ENCODE data around the gene CD55.

CD55 gene

DNA sequence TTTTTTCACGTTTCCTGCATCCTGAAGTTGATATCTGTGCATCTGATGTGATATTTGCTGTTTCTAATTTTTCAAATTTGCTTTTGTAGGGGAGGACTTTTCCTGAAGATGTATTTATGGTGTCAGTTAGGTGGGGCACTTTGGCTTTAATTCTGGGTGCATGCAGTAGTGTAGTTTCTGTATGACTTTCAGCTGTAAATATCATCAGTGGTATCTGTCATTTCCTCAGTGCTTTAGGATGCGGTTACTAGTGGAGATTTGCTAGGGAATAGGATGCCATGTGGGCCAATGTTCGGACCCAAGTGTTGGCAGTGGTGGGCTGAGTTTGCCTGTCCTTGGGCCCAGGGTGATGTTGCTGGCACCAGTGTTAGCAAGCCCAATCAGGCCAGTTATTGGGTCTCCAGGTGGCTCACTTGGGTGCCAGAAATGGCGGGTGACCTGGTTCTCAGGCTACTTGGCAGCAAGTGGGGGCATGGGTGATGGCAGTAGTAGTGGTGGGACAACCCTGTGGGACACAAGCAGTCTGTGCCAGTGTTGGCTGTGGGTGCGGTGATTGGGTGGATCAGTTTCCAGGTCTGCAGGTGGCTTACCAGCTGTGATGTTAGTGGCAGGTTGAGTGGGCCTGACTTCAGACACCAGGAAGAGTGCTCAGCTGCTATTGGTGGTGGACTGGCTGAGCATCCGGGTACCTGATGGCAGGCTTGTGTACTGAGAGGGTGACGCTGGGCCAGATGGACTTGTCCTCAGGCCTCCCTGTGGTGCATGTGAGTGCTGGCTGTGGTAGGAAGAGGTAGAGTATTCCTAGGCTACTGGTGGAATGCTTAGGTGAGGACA is 24.4 kb downstream of the CD55 start:
- Histone ChIP-seq H3K9me3 (ENCODE audit: control insufficient read depth, insufficient read depth, low read length) (no peaks in the 10 kb centered on the region), H3K4me3 (ENCODE audit: low read depth, low read length) (no peak overlapping the region), H3K36me3 (ENCODE audit: control insufficient read depth, insufficient read depth, low read length) (peaks cover 22% of the 10 kb centered on the region), H3K4me1 (ENCODE audit: control insufficient read depth, insufficient read depth, low read length) (peaks cover 7% of the 10 kb centered on the region), H3K27me3 (ENCODE audit: control insufficient read depth, insufficient read depth, low read length) (no peaks in the 10 kb centered on the region), H3K9ac (ENCODE audit: low read depth, low read length) (no peak overlapping the region), H3K27ac (ENCODE audit: low read depth, low read length) (no peak overlapping the region)

DNA sequence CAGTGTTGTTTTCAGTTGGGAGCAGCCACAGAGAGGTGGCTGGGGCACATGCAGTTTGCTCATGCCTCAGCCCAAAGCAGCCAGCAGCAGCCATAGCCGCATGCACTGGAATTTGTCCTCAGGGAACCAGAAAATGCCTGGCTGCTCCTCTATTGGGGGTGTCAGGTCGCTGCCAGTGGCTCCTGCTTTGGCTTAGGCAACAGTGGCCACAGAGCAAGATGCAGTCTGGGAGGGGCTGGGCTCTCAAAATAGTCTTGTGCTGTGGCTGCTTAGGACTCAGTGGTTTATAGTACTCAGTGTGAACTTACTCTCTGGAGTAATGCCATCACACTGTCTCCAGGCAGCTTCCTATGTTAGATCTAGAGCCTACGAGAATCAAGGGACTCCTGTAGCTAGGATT is 25.0 kb downstream of the CD55 start:
- Histone ChIP-seq H3K9ac (ENCODE audit: low read depth, low read length) (no peak overlapping the region), H3K36me3 (ENCODE audit: control insufficient read depth, insufficient read depth, low read length) (peaks cover 17% of the 10 kb centered on the region), H3K9me3 (ENCODE audit: control insufficient read depth, insufficient read depth, low read length) (no peaks in the 10 kb centered on the region), H3K4me3 (ENCODE audit: low read depth, low read length) (no peak overlapping the region), H3K27me3 (ENCODE audit: control insufficient read depth, insufficient read depth, low read length) (no peaks in the 10 kb centered on the region), H3K4me1 (ENCODE audit: control insufficient read depth, insufficient read depth, low read length) (peaks cover 13% of the 10 kb centered on the region), H3K27ac (ENCODE audit: low read depth, low read length) (no peak overlapping the region)

DNA sequence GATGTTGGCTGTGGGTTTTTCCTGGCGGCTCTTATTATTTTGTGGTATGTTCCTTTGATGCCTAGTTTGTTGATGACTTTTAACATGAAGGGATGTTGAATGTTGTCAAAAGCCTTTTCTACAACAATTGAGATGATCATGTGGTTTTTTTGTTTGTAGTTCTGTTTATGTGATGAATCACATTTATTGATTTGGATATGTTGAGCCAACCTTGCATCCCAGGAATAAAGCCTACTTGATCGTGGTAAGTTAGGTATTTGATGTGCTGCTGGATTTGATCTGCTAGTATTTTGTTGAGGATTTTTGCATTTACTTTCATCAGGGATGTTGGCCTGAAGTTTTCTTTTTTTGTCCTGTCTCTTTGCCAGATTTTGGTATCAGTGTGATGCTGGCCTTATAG is 28.5 kb downstream of the CD55 start:
- peaks cover 16% of the 10 kb centered on the region for H3K36me3 ChIP-seq (ENCODE audit: control insufficient read depth, insufficient read depth, low read length)
- no peaks in the 10 kb centered on the region for H3K27me3 ChIP-seq (ENCODE audit: control insufficient read depth, insufficient read depth, low read length)
- H3K9ac ChIP-seq (ENCODE audit: low read depth, low read length) = no peak overlapping the region
- no peaks in the 10 kb centered on the region for H3K9me3 ChIP-seq (ENCODE audit: control insufficient read depth, insufficient read depth, low read length)
- H3K4me1 ChIP-seq (ENCODE audit: control insufficient read depth, insufficient read depth, low read length) = peaks cover 19% of the 10 kb centered on the region
- no peak overlapping the region for H3K4me3 ChIP-seq (ENCODE audit: low read depth, low read length)
- H3K27ac ChIP-seq (ENCODE audit: low read depth, low read length) = no peak overlapping the region

DNA sequence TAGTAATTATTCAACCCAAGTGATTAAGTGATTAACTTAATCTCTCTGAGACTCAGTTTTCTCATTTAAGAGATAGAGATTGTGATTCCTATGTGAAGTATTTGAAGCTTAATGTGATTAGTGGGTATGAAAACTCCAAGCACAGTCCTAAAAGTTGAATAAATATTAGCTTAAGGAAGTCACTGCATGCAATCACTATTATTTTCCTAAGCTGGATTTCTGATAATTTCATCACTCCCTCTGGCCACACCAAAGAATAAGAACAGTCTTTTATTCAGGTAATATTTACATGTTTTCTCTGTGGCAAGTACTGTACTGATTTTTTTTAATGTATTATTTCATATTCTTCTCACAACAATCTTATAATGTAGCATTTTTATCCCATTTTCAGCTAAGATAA is 31.1 kb downstream of the CD55 start:
- H3K4me3 ChIP-seq (ENCODE audit: low read depth, low read length) = no peak overlapping the region
- no peak overlapping the region for H3K9ac ChIP-seq (ENCODE audit: low read depth, low read length)
- H3K9me3 ChIP-seq (ENCODE audit: control insufficient read depth, insufficient read depth, low read length) = no peaks in the 10 kb centered on the region
- peaks cover 26% of the 10 kb centered on the region for H3K4me1 ChIP-seq (ENCODE audit: control insufficient read depth, insufficient read depth, low read length)
- H3K27me3 ChIP-seq (ENCODE audit: control insufficient read depth, insufficient read depth, low read length) = no peaks in the 10 kb centered on the region
- peaks cover 7% of the 10 kb centered on the region for H3K36me3 ChIP-seq (ENCODE audit: control insufficient read depth, insufficient read depth, low read length)
- no peak overlapping the region for H3K27ac ChIP-seq (ENCODE audit: low read depth, low read length)

DNA sequence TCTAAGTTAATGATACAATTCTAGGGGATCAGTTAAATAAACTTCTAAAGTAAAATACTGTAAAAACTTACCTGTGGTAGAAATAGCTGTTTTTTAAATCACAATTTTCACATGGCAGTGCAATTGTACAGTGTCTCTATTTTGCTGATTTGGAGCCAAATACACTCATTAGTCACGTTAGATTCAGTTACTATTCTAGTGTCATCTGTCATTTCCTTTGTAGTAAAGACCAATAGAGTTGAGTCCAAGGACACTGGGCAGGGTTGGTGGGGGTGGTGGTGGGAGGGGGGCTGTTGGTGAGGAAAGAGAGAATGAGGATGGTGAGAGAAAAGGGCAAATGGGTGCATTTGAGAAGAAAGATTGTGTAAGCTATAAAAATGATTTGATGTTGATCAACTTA is 33.6 kb downstream of the CD55 start:
- H3K9me3 ChIP-seq (ENCODE audit: control insufficient read depth, insufficient read depth, low read length) = no peaks in the 10 kb centered on the region
- H3K9ac ChIP-seq (ENCODE audit: low read depth, low read length) = no peak overlapping the region
- no peak overlapping the region for H3K4me3 ChIP-seq (ENCODE audit: low read depth, low read length)
- peaks cover 28% of the 10 kb centered on the region for H3K4me1 ChIP-seq (ENCODE audit: control insufficient read depth, insufficient read depth, low read length)
- H3K36me3 ChIP-seq (ENCODE audit: control insufficient read depth, insufficient read depth, low read length) = peaks cover 6% of the 10 kb centered on the region; the same call in 1 of the 2 replicates
- no peak overlapping the region for H3K27ac ChIP-seq (ENCODE audit: low read depth, low read length)
- H3K27me3 ChIP-seq (ENCODE audit: control insufficient read depth, insufficient read depth, low read length) = no peaks in the 10 kb centered on the region

DNA sequence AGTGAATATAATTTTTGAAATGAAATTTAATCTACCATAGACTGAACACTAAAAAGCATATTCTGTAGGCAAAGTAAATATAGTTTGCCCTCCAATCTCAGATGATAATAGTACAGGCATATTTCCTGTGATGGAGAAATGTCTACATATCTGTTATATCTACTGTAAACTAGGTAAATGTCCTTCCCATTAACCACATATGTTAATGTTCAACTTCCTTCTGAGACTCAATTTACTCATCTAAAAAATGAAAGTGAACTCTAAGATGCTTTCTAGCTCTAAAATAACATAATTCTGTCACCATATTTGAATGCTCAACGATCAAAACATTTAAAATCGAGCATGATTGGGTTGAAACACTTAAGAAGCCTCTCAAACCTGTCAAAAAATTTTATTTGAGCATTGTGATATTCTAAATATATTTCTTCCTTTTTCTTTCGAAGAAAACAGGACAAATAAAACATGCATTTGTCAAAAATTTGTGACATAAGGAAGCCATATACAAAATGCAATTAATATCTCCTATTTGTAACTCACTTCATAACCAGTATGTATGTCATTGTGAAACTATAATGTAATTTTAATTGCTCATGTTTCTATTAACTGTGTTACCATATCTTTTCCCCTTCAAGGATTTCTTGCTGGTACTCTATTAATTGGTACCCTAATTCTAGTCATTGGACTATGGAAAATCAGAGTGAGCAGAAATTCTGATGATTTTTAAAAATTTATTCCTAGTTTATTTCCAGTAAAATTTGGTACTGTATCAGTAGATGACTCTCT is 34.2 kb downstream of the CD55 start:
- peaks cover 6% of the 10 kb centered on the region; the same call in 1 of the 2 replicates for H3K36me3 ChIP-seq (ENCODE audit: control insufficient read depth, insufficient read depth, low read length)
- H3K9me3 ChIP-seq (ENCODE audit: control insufficient read depth, insufficient read depth, low read length) = no peaks in the 10 kb centered on the region
- no peak overlapping the region for H3K9ac ChIP-seq (ENCODE audit: low read depth, low read length)
- H3K4me3 ChIP-seq (ENCODE audit: low read depth, low read length) = no peak overlapping the region
- no peak overlapping the region for H3K27ac ChIP-seq (ENCODE audit: low read depth, low read length)
- H3K27me3 ChIP-seq (ENCODE audit: control insufficient read depth, insufficient read depth, low read length) = no peaks in the 10 kb centered on the region
- H3K4me1 ChIP-seq (ENCODE audit: control insufficient read depth, insufficient read depth, low read length) = peaks cover 28% of the 10 kb centered on the region

DNA sequence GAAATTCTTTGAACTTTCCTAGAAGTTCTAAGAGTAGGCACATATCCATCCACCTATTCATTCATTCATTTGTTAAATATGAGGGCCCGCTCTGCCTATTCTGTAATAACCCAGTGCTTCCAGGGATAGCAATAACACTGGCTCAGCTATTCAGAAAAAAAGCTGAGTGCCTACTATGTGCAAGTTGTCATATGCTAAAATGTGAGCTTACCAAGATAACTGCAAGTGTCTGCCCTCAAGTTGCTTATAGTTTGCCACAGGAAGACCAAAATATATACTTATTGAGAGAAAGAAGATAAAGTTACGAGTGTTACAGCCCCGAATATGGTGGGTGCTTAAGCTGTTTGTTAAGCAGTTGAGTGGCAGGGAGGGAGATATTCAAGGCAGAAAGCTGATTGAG is 39.6 kb downstream of the CD55 start:
- Histone ChIP-seq H3K9me3 (ENCODE audit: control insufficient read depth, insufficient read depth, low read length) (no peaks in the 10 kb centered on the region), H3K27ac (ENCODE audit: low read depth, low read length) (no peak overlapping the region), H3K27me3 (ENCODE audit: control insufficient read depth, insufficient read depth, low read length) (no peaks in the 10 kb centered on the region), H3K4me1 (ENCODE audit: control insufficient read depth, insufficient read depth, low read length) (peaks cover 9% of the 10 kb centered on the region), H3K36me3 (ENCODE audit: control insufficient read depth, insufficient read depth, low read length) (peaks cover 14% of the 10 kb centered on the region; the same call in 1 of the 2 replicates), H3K9ac (ENCODE audit: low read depth, low read length) (no peak overlapping the region), H3K4me3 (ENCODE audit: low read depth, low read length) (no peak overlapping the region)

DNA sequence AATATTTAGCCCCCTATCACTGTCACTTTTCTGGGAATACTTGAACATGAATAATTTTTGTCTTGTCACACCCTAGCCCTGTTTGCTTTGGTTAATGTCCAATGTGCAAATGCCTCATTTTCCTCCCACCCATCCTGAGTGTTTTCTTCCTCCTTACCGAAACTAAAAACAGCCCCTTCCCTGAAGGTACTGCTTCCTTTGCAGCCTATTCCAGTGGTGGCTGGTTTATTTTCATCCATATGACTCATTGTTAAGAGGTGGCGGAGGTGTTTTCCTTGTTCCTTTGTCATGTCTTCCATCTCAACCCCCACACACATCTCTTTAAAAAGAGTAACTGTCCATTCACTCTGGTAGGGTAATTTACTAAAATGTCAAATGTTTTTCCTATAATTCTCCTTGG is 40.4 kb downstream of the CD55 start:
- H3K9ac ChIP-seq (ENCODE audit: low read depth, low read length) = no peak overlapping the region
- no peak overlapping the region for H3K27ac ChIP-seq (ENCODE audit: low read depth, low read length)
- peaks cover 14% of the 10 kb centered on the region; the same call in 1 of the 2 replicates for H3K36me3 ChIP-seq (ENCODE audit: control insufficient read depth, insufficient read depth, low read length)
- H3K4me3 ChIP-seq (ENCODE audit: low read depth, low read length) = no peak overlapping the region
- H3K27me3 ChIP-seq (ENCODE audit: control insufficient read depth, insufficient read depth, low read length) = no peaks in the 10 kb centered on the region
- H3K9me3 ChIP-seq (ENCODE audit: control insufficient read depth, insufficient read depth, low read length) = no peaks in the 10 kb centered on the region
- peaks cover 8% of the 10 kb centered on the region for H3K4me1 ChIP-seq (ENCODE audit: control insufficient read depth, insufficient read depth, low read length)

DNA sequence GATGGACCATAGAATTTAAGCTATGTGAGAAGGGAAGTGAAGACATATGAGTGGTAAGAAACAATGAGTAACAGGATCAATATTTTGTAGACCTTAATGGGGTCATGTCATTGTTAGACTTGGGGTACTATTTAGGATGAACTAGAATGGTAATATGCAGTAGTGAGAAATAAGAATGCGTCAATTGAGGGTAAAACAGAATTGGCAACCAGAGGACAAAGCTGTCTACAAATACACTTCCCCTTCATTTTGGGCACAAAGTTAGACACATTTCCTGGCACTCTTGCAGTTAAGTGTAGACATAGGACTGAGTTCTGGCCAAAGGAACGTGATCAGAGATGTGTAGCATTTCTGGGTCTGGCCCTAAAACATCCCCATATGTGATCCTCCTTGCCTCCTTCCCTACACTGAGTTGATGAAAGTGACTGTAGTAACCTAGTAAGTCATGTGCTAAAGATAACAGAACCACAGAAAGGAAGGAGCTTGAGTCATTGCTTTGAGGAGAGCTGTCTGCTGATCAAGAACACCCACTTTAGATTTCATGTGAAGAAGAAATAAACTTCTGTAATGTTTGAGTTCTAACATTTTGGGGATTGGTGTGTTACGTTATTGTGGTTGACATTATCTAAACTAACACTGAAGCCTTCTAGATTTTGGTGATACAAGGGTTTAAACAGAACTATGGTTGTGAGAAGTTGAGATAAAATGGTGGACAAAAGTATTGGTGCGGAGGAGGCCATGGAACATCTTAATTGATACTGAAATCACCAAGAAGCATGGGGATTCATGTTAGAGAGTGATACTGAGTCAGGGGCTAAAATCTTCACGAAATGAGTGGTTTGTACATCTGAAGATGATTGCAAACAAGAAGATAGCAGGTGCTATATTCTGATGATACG is 41.7 kb downstream of the CD55 start:
- Histone ChIP-seq H3K27ac (ENCODE audit: low read depth, low read length) (no peak overlapping the region), H3K4me1 (ENCODE audit: control insufficient read depth, insufficient read depth, low read length) (no peaks in the 10 kb centered on the region), H3K27me3 (ENCODE audit: control insufficient read depth, insufficient read depth, low read length) (no peaks in the 10 kb centered on the region), H3K36me3 (ENCODE audit: control insufficient read depth, insufficient read depth, low read length) (peaks cover 14% of the 10 kb centered on the region; the same call in 1 of the 2 replicates), H3K9me3 (ENCODE audit: control insufficient read depth, insufficient read depth, low read length) (no peaks in the 10 kb centered on the region), H3K9ac (ENCODE audit: low read depth, low read length) (no peak overlapping the region), H3K4me3 (ENCODE audit: low read depth, low read length) (no peak overlapping the region)

DNA sequence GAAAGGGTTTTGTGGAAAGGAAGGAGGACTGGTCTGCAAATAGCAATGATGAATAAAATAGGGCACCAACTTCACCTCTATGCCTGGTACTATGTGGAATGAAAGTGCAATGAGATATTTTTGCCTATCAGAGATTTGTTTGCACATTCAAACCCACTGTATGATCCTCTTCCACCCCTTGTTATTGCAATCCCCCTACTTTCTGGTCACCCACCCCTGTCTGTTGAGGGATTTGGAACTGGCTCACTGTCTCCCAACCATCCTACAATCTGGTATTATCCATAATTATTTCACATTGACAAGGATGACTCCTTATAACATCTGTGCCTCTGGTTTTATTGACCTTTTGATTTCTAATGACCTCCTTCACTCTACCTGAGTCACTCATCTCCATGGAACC is 42.4 kb downstream of the CD55 start:
- no peaks in the 10 kb centered on the region for H3K27me3 ChIP-seq (ENCODE audit: control insufficient read depth, insufficient read depth, low read length)
- H3K27ac ChIP-seq (ENCODE audit: low read depth, low read length) = no peak overlapping the region
- H3K4me3 ChIP-seq (ENCODE audit: low read depth, low read length) = no peak overlapping the region
- no peaks in the 10 kb centered on the region for H3K9me3 ChIP-seq (ENCODE audit: control insufficient read depth, insufficient read depth, low read length)
- peaks cover 14% of the 10 kb centered on the region; the same call in 1 of the 2 replicates for H3K36me3 ChIP-seq (ENCODE audit: control insufficient read depth, insufficient read depth, low read length)
- H3K9ac ChIP-seq (ENCODE audit: low read depth, low read length) = no peak overlapping the region
- H3K4me1 ChIP-seq (ENCODE audit: control insufficient read depth, insufficient read depth, low read length) = no peaks in the 10 kb centered on the region
